K562 (cell line): ENCODE measurements around the gene BTNL8. TPM values are rescaled to one million over a fixed set of nuclear protein-coding genes. Genes with fewer than 3 reads are reported as not detected.

Experiments
- AFF4 ChIP-seq: sonication (generic); formaldehyde crosslinking; IDR thresholded peaks from 2 replicates; pipeline ENCODE4 v1.8.0; 2023; ENCODE audit warnings: mild to moderate bottlenecking, missing genetic modification reagents
- DEAF1 ChIP-seq: fragments of 450-650 bp; formaldehyde crosslinking; IDR thresholded peaks from 2 replicates; pipeline ENCODE4 v1.4.0; 2020; ENCODE audit warnings: mild to moderate bottlenecking, moderate library complexity
- ELK1 ChIP-seq: sonication (generic); formaldehyde crosslinking; IDR thresholded peaks from 2 replicates; pipeline ENCODE4 v1.8.1; 2022; ENCODE audit warnings: missing genetic modification reagents
- EP400 ChIP-seq: fragments of 450-650 bp; IDR thresholded peaks from 2 replicates; pipeline ENCODE4 v1.6.1; 2017; ENCODE audit warnings: antibody characterized with exemption, mild to moderate bottlenecking, moderate library complexity
- ESRRA ChIP-seq: fragments of 450-650 bp; IDR thresholded peaks from 2 replicates; pipeline ENCODE4 v1.6.1; 2014; ENCODE audit warnings: low read depth, mild to moderate bottlenecking, moderate library complexity, borderline replicate concordance
- ETV5 ChIP-seq: sonication (generic); formaldehyde crosslinking; IDR thresholded peaks from 2 replicates; pipeline ENCODE4 v1.4.0; 2020; ENCODE audit warnings: low read depth, mild to moderate bottlenecking, missing genetic modification reagents
- FOXP4 ChIP-seq: sonication (generic); formaldehyde crosslinking; IDR thresholded peaks from 2 replicates; pipeline ENCODE4 v1.8.0; 2022; ENCODE audit warnings: mild to moderate bottlenecking, missing genetic modification reagents, borderline replicate concordance
- GATA2 ChIP-seq: sonication (generic); formaldehyde crosslinking; IDR thresholded peaks from 2 replicates; pipeline ENCODE4 v1.4.0; 2020; ENCODE audit warnings: mild to moderate bottlenecking, missing genetic modification reagents
- HDAC8 ChIP-seq: fragments of 450-650 bp; IDR thresholded peaks from 2 replicates; pipeline ENCODE4 v1.6.1; 2016; ENCODE audit warnings: mild to moderate bottlenecking, missing genetic modification characterization, moderate library complexity, missing compliant biosample characterization
- KDM5B ChIP-seq: fragments of 200-600 bp; sonication (generic); IDR thresholded peaks from 2 replicates; pipeline ENCODE4 v1.6.1; 2012; ENCODE audit warnings: low read depth, mild to moderate bottlenecking, moderate library complexity, low read length, control low read depth, inconsistent platforms; ENCODE audit not compliant: insufficient replicate concordance
- LARP7 ChIP-seq: fragments of 450-650 bp; IDR thresholded peaks from 2 replicates; pipeline ENCODE4 v1.6.1; 2016
- RFX7 ChIP-seq: fragments of 250-450 bp; sonication (Bioruptor Pico); IDR thresholded peaks from 2 replicates; pipeline ENCODE4 v1.5.1; 2021; ENCODE audit warnings: mild to moderate bottlenecking
- SLC30A9 ChIP-seq: fragments of 250-450 bp; sonication (Bioruptor Pico); IDR thresholded peaks from 2 replicates; pipeline ENCODE4 v1.8.0; 2022; ENCODE audit warnings: mild to moderate bottlenecking, moderate library complexity
- TBP ChIP-seq: optimal IDR thresholded peaks from 2 replicates; pipeline ENCODE3; 2011; ENCODE audit warnings: low read depth, low read length, improper control_type of control experiment
- VEZF1 ChIP-seq: fragments of 200-800 bp; sonication (Bioruptor generic); IDR thresholded peaks from 2 replicates; pipeline ENCODE4 v1.6.1; 2017; ENCODE audit warnings: missing genetic modification characterization, missing compliant biosample characterization
- ZNF778 ChIP-seq: fragments of 450-650 bp; formaldehyde crosslinking; IDR thresholded peaks from 2 replicates; pipeline ENCODE4 v1.4.0; 2020; ENCODE audit warnings: mild to moderate bottlenecking, moderate library complexity
- polyA plus RNA-seq, 8 experiments: library from polyadenylated mRNA; depleted of rRNA in 4 of 8; stranded (reverse) in 5 of 8; unstranded in 3 of 8; fragments of >200 nt; fragmentation: Nextera tagmentation in 2 of 8; fragmentation: Illumina TruSeq in 1 of 8; extraction: Ambion mirVana in 2 of 8; extraction: Trizol in 1 of 8; gene quantifications; 2 replicates each; pipeline versions ENCODE4 v1.2.1 to v1.2.3, GENCODE V29; 2011 to 2014; ENCODE audit warnings: inconsistent platforms in 1 of 8, missing spikeins in 1 of 8
- total RNA-seq, 7 experiments: library from RNA; depleted of rRNA in 6 of 7; stranded (reverse); fragments of >200 nt in 6 of 7; fragmentation: Illumina TruSeq in 2 of 7; extraction: Trizol in 2 of 7; gene quantifications; 2 replicates each; pipeline versions ENCODE4 v1.2.1 to v1.2.3, GENCODE V29; 2011 to 2021; ENCODE audit warnings: low replicate concordance in 1 of 7

BTNL8 gene
- total and polyA plus RNA-seq, 9 of the 15 experiments (the other 6 are each of a cell fraction or from before 2014, with no cell fraction given): 0.04 to 0.18 (median 0.07) TPM; not detected in 6

GRCh38 chr5:180873615-180874520 is 25.1 kb upstream of the BTNL8 start (continued):
- 0 out of 2 replicates have a peak, but pooled peaks have one; percentile 42 for TF ChIP-seq HDAC8 (tag)
- peak; percentile 92 for TF ChIP-seq GATA2 (CRISPR knock-in tag)
- 0 out of 2 replicates have a peak, but pooled peaks have one; percentile 65 for TF ChIP-seq FOXP4 (CRISPR knock-in tag)
- TF ChIP-seq LARP7: no peak
- no peak; the same call in none of the 2 replicates for TF ChIP-seq VEZF1 (CRISPR knock-in tag)
- peak; percentile 75; the same call in 1 of the 2 replicates for TF ChIP-seq ETV5 (CRISPR knock-in tag)
- TF ChIP-seq TBP: peak; percentile 25
- TF ChIP-seq KDM5B: no peak
- peak; percentile 78 for TF ChIP-seq EP400
- TF ChIP-seq ESRRA: peak; percentile 39; the same call in 1 of the 2 replicates
- TF ChIP-seq DEAF1 (CRISPR knock-in tag): no peak
- no peak for TF ChIP-seq SLC30A9 (CRISPR knock-in tag)
- TF ChIP-seq ZNF778 (CRISPR knock-in tag): no peak
- TF ChIP-seq ELK1 (CRISPR knock-in tag): no peak
- no peak for TF ChIP-seq RFX7 (CRISPR knock-in tag)
- no peak for TF ChIP-seq AFF4
